GM06990 (cell line): ENCODE data around the gene CDK5.

Source experiments
- DNase-seq: peaks from one replicate; pipeline ENCODE4 v3.0.0-alpha.2; 2011; ENCODE audit not compliant: insufficient read length; ENCODE audit errors: extremely low read depth
- H3K27me3 ChIP-seq: replicated peaks from 2 replicates; pipeline ENCODE4 v1.6.0; 2011; ENCODE audit warnings: low read length; ENCODE audit not compliant: control insufficient read depth, insufficient read depth
- H3K36me3 ChIP-seq: 2 replicates; pipeline ENCODE4 v1.5.1; 2011; ENCODE audit warnings: low read length; ENCODE audit not compliant: control insufficient read depth, insufficient read depth
- H3K4me3 ChIP-seq: replicated peaks from 2 replicates; pipeline ENCODE4 v1.5.1; 2011; ENCODE audit warnings: low read depth, mild to moderate bottlenecking, control low read depth, low read length
- CTCF ChIP-seq: IDR thresholded peaks from 2 replicates; pipeline ENCODE4 v1.5.1; 2011; ENCODE audit warnings: low read length, control low read depth, mild to moderate bottlenecking, inconsistent platforms; ENCODE audit not compliant: insufficient read depth, poor library complexity, severe bottlenecking

Gene CDK5

GRCh38 chr7:151025924-151026671, 31.6 kb downstream of the CDK5 start:
- no peak for DNase-seq
- no peak for TF ChIP-seq CTCF
- Histone ChIP-seq H3K27me3 (no peaks in the 10 kb centered on the region; the same call in 1 of the 2 replicates), H3K36me3 (no peaks in the 10 kb centered on the region), H3K4me3 (no peak overlapping the region)

GRCh38 chr7:151024435-151025056, 33.2 kb downstream of the CDK5 start, which contains the start of gene ATG9B:
ATG9B (minus strand) TSS chr7:151024494; CDS start chr7:151024423, 71 bp downstream.
- peaks cover 2% of the 10 kb centered on the region for H3K27me3 ChIP-seq
- no peaks in the 10 kb centered on the region for H3K36me3 ChIP-seq
- no peak within 1 kb of the TSS for H3K4me3 ChIP-seq
- no peak for TF ChIP-seq CTCF
- no peak for DNase-seq

- no peak for TF ChIP-seq CTCF
- no peaks in the 10 kb centered on the region for H3K36me3 ChIP-seq
- H3K27me3 ChIP-seq, result peaks cover 2% of the 10 kb centered on the region
- DNase-seq, result no peak
- no peak overlapping the region for H3K4me3 ChIP-seq
Measured at GRCh38 chr7:151023232-151023631, 34.5 kb downstream of the CDK5 start.

GRCh38 chr7:151020231-151020630, 37.5 kb downstream of the CDK5 start:
- DNase-seq, result no peak
- Histone ChIP-seq H3K36me3 (no peaks in the 10 kb centered on the region), H3K4me3 (no peak overlapping the region), H3K27me3 (peaks cover 2% of the 10 kb centered on the region)
- TF ChIP-seq CTCF, result no peak

GRCh38 chr7:151019130-151019447, 38.6 kb downstream of the CDK5 start:
- TF ChIP-seq CTCF, result no peak
- H3K4me3 ChIP-seq, result no peak overlapping the region
- DNase-seq, result no peak
- H3K27me3 ChIP-seq, result peaks cover 2% of the 10 kb centered on the region
- no peaks in the 10 kb centered on the region for H3K36me3 ChIP-seq
